ENCODE measurements around the gene TSPAN7.

The TSPAN7 gene

DNA sequence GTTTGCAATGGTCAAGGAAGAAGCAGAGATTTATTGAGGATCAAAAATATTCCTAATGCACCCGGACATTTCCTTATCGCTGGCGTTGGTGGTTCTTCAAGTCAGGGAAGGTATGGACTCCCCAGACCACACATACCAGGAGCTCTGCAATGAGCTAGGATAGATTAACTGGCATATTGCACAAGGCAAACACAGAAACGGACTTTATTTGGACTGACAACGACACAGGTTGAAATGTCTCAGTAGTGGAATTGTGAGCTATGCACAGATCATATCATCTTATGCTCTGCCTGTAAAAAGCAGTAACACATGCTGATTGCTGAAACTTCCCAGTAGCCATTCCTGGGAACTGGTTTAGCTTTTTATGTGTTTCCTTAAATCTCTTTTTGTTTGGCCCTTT is 1.7 kb downstream of the TSPAN7 start:
- no peak overlapping the region for H3K4me3 ChIP-seq (ENCODE audit: insufficient read length, low read depth)

DNA sequence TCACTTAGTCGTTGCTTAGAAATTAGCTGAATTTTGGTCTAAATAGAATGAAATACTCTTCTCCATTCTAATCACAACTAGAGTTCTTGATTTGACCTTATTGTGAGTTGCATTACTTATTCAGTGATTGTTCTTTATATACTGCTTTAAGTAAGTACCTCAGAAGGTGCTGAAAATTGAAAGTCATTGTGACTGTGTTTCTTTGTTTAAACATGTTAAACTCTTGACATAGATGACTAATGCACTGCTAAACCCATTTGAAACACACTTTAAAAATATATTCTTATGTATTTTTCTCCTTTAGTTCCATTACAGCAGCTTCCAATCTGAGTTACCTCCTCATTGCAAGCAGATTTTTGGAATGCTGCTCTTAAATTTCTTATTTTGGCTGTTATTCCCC is 9.1 kb downstream of the TSPAN7 start:
- H3K27me3 ChIP-seq (ENCODE audit: insufficient read depth, insufficient read length): no peaks in the 10 kb centered on the region
- DNase-seq (ENCODE audit: low read depth, low spot score): no peak
- H3K4me3 ChIP-seq (ENCODE audit: insufficient read length, low read depth): no peak overlapping the region
- no peaks in the 10 kb centered on the region for H3K9me3 ChIP-seq (ENCODE audit: insufficient read depth, low read length)
- no peak overlapping the region for H3K9ac ChIP-seq (ENCODE audit: insufficient read length, low read depth)
- no peaks in the 10 kb centered on the region for H3K36me3 ChIP-seq (ENCODE audit: insufficient read depth, insufficient read length, low read length)
- no peaks in the 10 kb centered on the region for H3K4me1 ChIP-seq (ENCODE audit: insufficient read depth, insufficient read length)
- TF ChIP-seq YY1 (IDR thresholded peaks at IDR 0.05; ENCODE audit: insufficient read depth, insufficient read length) (no peak), SUZ12 (IDR thresholded peaks at IDR 0.05; ENCODE audit: extremely low read depth, insufficient read depth, insufficient read length) (no peak), ZNF274 (IDR thresholded peaks at IDR 0.05; ENCODE audit: low read depth, low read length) (no peak)

More for the DNA sequence above, 1.7 kb downstream of the TSPAN7 start:
- Histone ChIP-seq H3K9me3 (ENCODE audit: insufficient read depth, low read length) (no peaks in the 10 kb centered on the region), H3K27me3 (ENCODE audit: insufficient read depth, insufficient read length) (no peaks in the 10 kb centered on the region), H3K4me1 (ENCODE audit: insufficient read depth, insufficient read length) (no peaks in the 10 kb centered on the region), H3K36me3 (ENCODE audit: insufficient read depth, insufficient read length, low read length) (no peaks in the 10 kb centered on the region), H3K9ac (ENCODE audit: insufficient read length, low read depth) (no peak overlapping the region)
- DNase-seq (ENCODE audit: low read depth, low spot score): no peak
- TF ChIP-seq YY1 (IDR thresholded peaks at IDR 0.05; ENCODE audit: insufficient read depth, insufficient read length) (no peak), SUZ12 (IDR thresholded peaks at IDR 0.05; ENCODE audit: extremely low read depth, insufficient read depth, insufficient read length) (no peak), ZNF274 (IDR thresholded peaks at IDR 0.05; ENCODE audit: low read depth, low read length) (no peak)

DNA sequence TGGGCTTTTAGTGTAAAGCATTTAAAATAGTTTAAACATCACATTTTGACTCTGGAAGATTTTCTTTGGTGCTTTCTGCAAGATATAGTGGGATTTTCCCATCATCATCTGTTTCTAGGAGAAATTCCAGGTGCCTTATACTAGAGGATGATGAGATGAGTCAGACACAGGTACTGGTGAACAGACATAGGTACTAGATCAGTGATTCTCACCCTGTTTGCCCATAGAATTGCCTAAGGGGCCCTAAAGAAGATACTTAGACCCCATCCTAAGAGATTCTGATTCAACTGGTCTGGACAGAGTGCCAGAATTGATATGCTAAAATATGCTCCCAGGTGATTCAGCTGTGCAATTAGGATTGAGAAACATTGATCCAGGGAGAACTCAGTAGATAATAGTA is 9.7 kb downstream of the TSPAN7 start:
- no peak for TF ChIP-seq ZNF274 (IDR thresholded peaks at IDR 0.05; ENCODE audit: low read depth, low read length)
- Histone ChIP-seq H3K4me3 (ENCODE audit: insufficient read length, low read depth) (no peak overlapping the region), H3K9me3 (ENCODE audit: insufficient read depth, low read length) (no peaks in the 10 kb centered on the region), H3K9ac (ENCODE audit: insufficient read length, low read depth) (no peak overlapping the region), H3K4me1 (ENCODE audit: insufficient read depth, insufficient read length) (no peaks in the 10 kb centered on the region), H3K36me3 (ENCODE audit: insufficient read depth, insufficient read length, low read length) (no peaks in the 10 kb centered on the region), H3K27me3 (ENCODE audit: insufficient read depth, insufficient read length) (no peaks in the 10 kb centered on the region)
- DNase-seq (ENCODE audit: low read depth, low spot score): no peak

GRCh38 chrX:38574858-38575257 is 13.5 kb downstream of the TSPAN7 start:
- H3K9me3 ChIP-seq (ENCODE audit: insufficient read depth, low read length): no peaks in the 10 kb centered on the region
- no peaks in the 10 kb centered on the region for H3K36me3 ChIP-seq (ENCODE audit: insufficient read depth, insufficient read length, low read length)
- H3K9ac ChIP-seq (ENCODE audit: insufficient read length, low read depth): no peak overlapping the region
- H3K4me3 ChIP-seq (ENCODE audit: insufficient read length, low read depth): no peak overlapping the region
- no peaks in the 10 kb centered on the region for H3K4me1 ChIP-seq (ENCODE audit: insufficient read depth, insufficient read length)
- TF ChIP-seq YY1 (IDR thresholded peaks at IDR 0.05; ENCODE audit: insufficient read depth, insufficient read length) (no peak), ZNF274 (IDR thresholded peaks at IDR 0.05; ENCODE audit: low read depth, low read length) (no peak), SUZ12 (IDR thresholded peaks at IDR 0.05; ENCODE audit: extremely low read depth, insufficient read depth, insufficient read length) (no peak)
- no peaks in the 10 kb centered on the region for H3K27me3 ChIP-seq (ENCODE audit: insufficient read depth, insufficient read length)
- DNase-seq (ENCODE audit: low read depth, low spot score): no peak

GRCh38 chrX:38575888-38576287 is 14.5 kb downstream of the TSPAN7 start:
- H3K9me3 ChIP-seq (ENCODE audit: insufficient read depth, low read length): no peaks in the 10 kb centered on the region
- no peaks in the 10 kb centered on the region for H3K27me3 ChIP-seq (ENCODE audit: insufficient read depth, insufficient read length)
- H3K4me3 ChIP-seq (ENCODE audit: insufficient read length, low read depth): no peak overlapping the region
- no peak for DNase-seq (ENCODE audit: low read depth, low spot score)
- H3K36me3 ChIP-seq (ENCODE audit: insufficient read depth, insufficient read length, low read length): no peaks in the 10 kb centered on the region
- no peaks in the 10 kb centered on the region for H3K4me1 ChIP-seq (ENCODE audit: insufficient read depth, insufficient read length)
- no peak overlapping the region for H3K9ac ChIP-seq (ENCODE audit: insufficient read length, low read depth)
- TF ChIP-seq SUZ12 (IDR thresholded peaks at IDR 0.05; ENCODE audit: extremely low read depth, insufficient read depth, insufficient read length) (no peak), YY1 (IDR thresholded peaks at IDR 0.05; ENCODE audit: insufficient read depth, insufficient read length) (no peak), ZNF274 (IDR thresholded peaks at IDR 0.05; ENCODE audit: low read depth, low read length) (no peak)

DNA sequence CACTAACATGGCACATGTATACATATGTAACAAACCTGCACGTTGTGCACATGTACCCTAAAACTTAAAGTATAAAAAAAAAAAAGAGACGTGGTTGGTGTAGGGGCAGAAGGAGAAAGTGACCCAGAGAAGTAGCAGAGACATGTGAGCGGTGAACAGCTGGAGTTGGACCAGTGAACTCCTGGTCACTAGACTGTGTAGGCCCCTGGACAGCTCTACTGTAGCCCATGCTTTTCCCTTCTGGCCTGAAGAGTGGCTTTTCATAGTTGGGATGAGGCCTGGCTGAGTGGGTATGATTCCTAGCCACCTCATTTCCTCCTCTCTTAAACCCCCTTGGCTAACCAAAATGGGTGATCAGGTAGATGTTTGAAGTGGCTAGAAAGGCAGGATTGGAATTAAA is 16.4 kb downstream of the TSPAN7 start:
- Histone ChIP-seq H3K4me1 (ENCODE audit: insufficient read depth, insufficient read length) (no peaks in the 10 kb centered on the region), H3K9ac (ENCODE audit: insufficient read length, low read depth) (no peak overlapping the region), H3K36me3 (ENCODE audit: insufficient read depth, insufficient read length, low read length) (no peaks in the 10 kb centered on the region), H3K4me3 (ENCODE audit: insufficient read length, low read depth) (no peak overlapping the region), H3K9me3 (ENCODE audit: insufficient read depth, low read length) (no peaks in the 10 kb centered on the region), H3K27me3 (ENCODE audit: insufficient read depth, insufficient read length) (no peaks in the 10 kb centered on the region)
- no peak for TF ChIP-seq ZNF274 (IDR thresholded peaks at IDR 0.05; ENCODE audit: low read depth, low read length)
- TF ChIP-seq YY1 (IDR thresholded peaks at IDR 0.05; ENCODE audit: insufficient read depth, insufficient read length): no peak
- no peak for TF ChIP-seq SUZ12 (IDR thresholded peaks at IDR 0.05; ENCODE audit: extremely low read depth, insufficient read depth, insufficient read length)
- DNase-seq (ENCODE audit: low read depth, low spot score): no peak

DNA sequence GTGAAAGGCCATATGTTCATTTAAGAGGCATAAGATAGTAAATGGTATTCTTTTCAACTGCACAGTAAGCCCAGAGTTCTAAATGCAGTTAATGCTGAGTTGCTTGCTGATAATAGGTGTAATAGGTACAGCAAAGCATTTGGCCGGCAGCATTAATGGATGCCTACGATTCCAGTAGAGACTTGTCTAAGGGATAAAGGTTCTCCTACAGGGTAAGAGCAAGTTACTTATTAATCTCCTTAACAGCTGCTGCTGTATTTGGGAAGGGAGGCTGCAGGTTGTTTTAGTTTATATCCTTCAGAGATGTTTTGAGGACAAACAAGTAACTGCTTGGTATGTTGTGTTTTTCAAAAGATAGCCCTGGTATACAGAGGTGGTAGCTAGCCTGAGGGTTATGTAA is 16.8 kb downstream of the TSPAN7 start:
- Histone ChIP-seq H3K4me3 (ENCODE audit: insufficient read length, low read depth) (no peak overlapping the region), H3K36me3 (ENCODE audit: insufficient read depth, insufficient read length, low read length) (no peaks in the 10 kb centered on the region), H3K4me1 (ENCODE audit: insufficient read depth, insufficient read length) (no peaks in the 10 kb centered on the region), H3K9ac (ENCODE audit: insufficient read length, low read depth) (no peak overlapping the region), H3K9me3 (ENCODE audit: insufficient read depth, low read length) (no peaks in the 10 kb centered on the region), H3K27me3 (ENCODE audit: insufficient read depth, insufficient read length) (no peaks in the 10 kb centered on the region)
- no peak for DNase-seq (ENCODE audit: low read depth, low spot score)
- TF ChIP-seq YY1 (IDR thresholded peaks at IDR 0.05; ENCODE audit: insufficient read depth, insufficient read length) (no peak), SUZ12 (IDR thresholded peaks at IDR 0.05; ENCODE audit: extremely low read depth, insufficient read depth, insufficient read length) (no peak), ZNF274 (IDR thresholded peaks at IDR 0.05; ENCODE audit: low read depth, low read length) (no peak)

DNA sequence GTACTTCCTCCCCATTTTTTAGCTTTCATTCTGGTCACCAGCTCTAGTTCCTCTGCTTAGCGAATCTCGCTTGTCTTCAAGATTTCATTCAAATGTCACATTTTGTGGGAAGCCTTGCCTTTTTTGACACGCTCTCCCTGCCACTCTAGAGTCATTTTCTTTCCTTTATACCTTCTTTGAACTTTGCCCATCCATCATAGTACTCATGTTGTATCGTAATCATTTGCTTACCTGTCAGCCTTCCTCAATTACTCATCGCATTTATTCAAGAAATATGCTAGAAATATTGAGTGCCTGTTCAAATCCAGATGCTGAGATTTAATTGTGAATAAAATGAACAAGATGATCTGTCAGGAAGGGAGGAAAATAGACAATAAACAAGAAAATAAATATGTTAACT is 21.8 kb downstream of the TSPAN7 start:
- Histone ChIP-seq H3K9me3 (ENCODE audit: insufficient read depth, low read length) (no peaks in the 10 kb centered on the region), H3K27me3 (ENCODE audit: insufficient read depth, insufficient read length) (no peaks in the 10 kb centered on the region), H3K36me3 (ENCODE audit: insufficient read depth, insufficient read length, low read length) (no peaks in the 10 kb centered on the region), H3K9ac (ENCODE audit: insufficient read length, low read depth) (no peak overlapping the region), H3K4me3 (ENCODE audit: insufficient read length, low read depth) (no peak overlapping the region), H3K4me1 (ENCODE audit: insufficient read depth, insufficient read length) (no peaks in the 10 kb centered on the region)
- TF ChIP-seq ZNF274 (IDR thresholded peaks at IDR 0.05; ENCODE audit: low read depth, low read length): no peak
- no peak for TF ChIP-seq YY1 (IDR thresholded peaks at IDR 0.05; ENCODE audit: insufficient read depth, insufficient read length)
- no peak for TF ChIP-seq SUZ12 (IDR thresholded peaks at IDR 0.05; ENCODE audit: extremely low read depth, insufficient read depth, insufficient read length)
- no peak for DNase-seq (ENCODE audit: low read depth, low spot score)
